Thoracic aorta (tissue), 2 donors: Measurements from ENCODE around the gene NOXRED1. TPM values are rescaled to one million over a fixed set of nuclear protein-coding genes. Genes with fewer than 3 reads are reported as not detected.

Source experiments
- ATAC-seq: fragments of 150-250 bp; one replicate; pipeline ENCODE4 v1.8.0; 2017; ENCODE audit warnings: low read depth; ENCODE audit not compliant: insufficient number of reproducible peaks, low FRiP score
- DNase-seq: peaks from one replicate; pipeline ENCODE4 v3.0.0-alpha.2; 2020; ENCODE audit warnings: low spot score
- H3K27ac ChIP-seq, 2 donors: fragments of 200-600 bp; sonication (generic); 1 replicate in 1 of 2; 2 replicates in 1 of 2; pipeline ENCODE4 v1.5.1; 2016; ENCODE audit warnings: mild to moderate bottlenecking in 2 of 2, moderate library complexity in 2 of 2
- H3K27me3 ChIP-seq: fragments of 200-600 bp; sonication (generic); replicated peaks from 2 replicates; pipeline ENCODE4 v1.6.0; 2016; ENCODE audit warnings: mild to moderate bottlenecking; ENCODE audit not compliant: insufficient read depth
- H3K36me3 ChIP-seq: fragments of 200-600 bp; sonication (generic); one replicate; pipeline ENCODE4 v1.5.1; 2016
- H3K4me1 ChIP-seq, 2 donors: fragments of 200-600 bp; sonication (generic); 1 replicate in 1 of 2; 2 replicates in 1 of 2; pipeline versions ENCODE4 v1.5.1 to v1.6.0; 2016; ENCODE audit warnings: low read depth in 2 of 2, mild to moderate bottlenecking in 1 of 2; ENCODE audit not compliant: control insufficient read depth in 1 of 2
- H3K4me3 ChIP-seq: fragments of 200-600 bp; sonication (generic); 2 replicates; pipeline ENCODE4 v1.5.1; 2016; ENCODE audit warnings: mild to moderate bottlenecking
- H3K9me3 ChIP-seq: fragments of 200-600 bp; sonication (generic); 2 replicates; pipeline ENCODE4 v1.5.1; 2016
- total RNA-seq, 2 donors: library from RNA; depleted of rRNA; stranded (reverse); fragments of >200 nt; gene quantifications; one replicate each; pipeline versions ENCODE4 v1.1.0 to v1.2.3, GENCODE V29; 2016
- TF ChIP-seq, protein P1 (sequence below): fragments of 200-600 bp; sonication (generic); IDR thresholded peaks from one replicate; pipeline ENCODE4 v1.5.1; 2019; ENCODE audit warnings: antibody characterized with exemption

Gene NOXRED1
- total RNA-seq, 2 donors from 2014 or later: 0.92 TPM; not detected in 1

DNA sequence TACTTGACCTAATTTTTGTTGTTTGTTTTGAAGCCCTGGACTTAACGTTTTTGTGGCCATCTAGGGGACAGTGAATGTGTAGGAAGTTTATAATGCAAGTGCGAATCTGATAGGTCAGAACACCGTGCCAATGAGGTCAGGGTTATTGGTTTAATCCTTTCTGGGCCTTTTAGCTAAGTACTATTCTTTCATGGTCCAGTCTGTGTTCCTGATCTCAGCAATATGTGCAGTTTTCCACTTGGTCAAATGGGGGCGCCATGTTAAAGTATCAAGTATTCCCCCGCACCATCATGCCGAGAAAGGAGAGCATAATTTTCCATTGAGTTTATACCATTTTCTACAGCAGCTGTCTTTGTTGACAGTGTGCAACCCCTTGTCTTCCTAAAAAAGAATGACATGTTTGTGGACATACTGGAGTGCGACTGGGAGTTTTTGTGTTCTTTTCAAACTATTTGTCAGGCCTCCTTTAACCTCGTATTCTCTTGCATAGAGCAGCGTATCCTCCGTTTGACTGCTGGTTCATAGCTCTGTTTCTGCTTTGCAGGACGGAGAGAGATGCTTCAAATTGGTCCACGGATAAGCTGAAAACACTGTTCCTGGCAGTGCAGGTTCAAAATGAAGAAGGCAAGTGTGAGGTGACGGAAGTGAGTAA is 35.9 kb upstream of the NOXRED1 start:
- peak overlapping the region; percentile 82 for H3K4me3 ChIP-seq
- DNase-seq: no peak

DNA sequence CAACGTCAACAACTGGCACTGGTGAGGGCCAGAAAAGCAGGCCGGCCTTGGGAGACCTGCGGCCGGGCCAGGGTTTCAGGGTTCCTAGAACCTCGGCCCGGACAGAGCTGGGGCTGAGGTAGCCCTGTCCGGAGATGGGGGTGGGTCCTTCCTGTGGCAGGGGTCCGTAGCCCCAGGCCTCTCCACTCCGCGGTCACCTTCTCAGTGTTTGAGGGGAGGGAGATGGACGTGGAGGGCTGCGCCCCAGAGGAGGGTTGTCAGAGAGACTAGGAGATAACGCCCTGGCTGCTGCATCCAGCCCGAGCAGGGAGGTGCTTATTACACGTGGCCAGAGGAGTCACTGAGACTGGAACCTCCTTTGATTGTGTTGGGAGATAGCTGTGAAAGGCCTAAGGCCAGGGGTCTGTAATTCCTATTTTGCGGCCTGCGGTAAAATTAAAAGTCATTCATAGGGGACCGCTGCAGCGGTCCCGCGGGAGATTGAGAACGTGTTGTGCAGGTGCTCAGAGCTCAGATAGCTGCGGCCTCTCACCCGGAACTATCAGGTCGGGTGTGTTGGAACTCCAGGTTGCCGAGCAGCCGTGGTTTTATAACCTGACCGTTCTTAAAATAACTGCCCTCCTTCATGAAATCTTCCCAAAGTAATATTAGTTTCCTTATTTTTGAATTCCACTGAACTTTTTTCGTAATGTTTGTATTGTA is 35.1 kb upstream of the NOXRED1 start:
- no peak for ATAC-seq
- Histone ChIP-seq H3K27me3 (no peaks in the 10 kb centered on the region), H3K9me3 (no peaks in the 10 kb centered on the region), H3K4me1 (peaks cover 7 to 30% of the 10 kb centered on the region in 2 donors), H3K27ac (peak overlapping the region; percentile 88 to 95), H3K36me3 (peaks cover 27% of the 10 kb centered on the region), H3K4me3 (peak overlapping the region; percentile 82)
- DNase-seq: no peak
- TF ChIP-seq, protein P1, sequence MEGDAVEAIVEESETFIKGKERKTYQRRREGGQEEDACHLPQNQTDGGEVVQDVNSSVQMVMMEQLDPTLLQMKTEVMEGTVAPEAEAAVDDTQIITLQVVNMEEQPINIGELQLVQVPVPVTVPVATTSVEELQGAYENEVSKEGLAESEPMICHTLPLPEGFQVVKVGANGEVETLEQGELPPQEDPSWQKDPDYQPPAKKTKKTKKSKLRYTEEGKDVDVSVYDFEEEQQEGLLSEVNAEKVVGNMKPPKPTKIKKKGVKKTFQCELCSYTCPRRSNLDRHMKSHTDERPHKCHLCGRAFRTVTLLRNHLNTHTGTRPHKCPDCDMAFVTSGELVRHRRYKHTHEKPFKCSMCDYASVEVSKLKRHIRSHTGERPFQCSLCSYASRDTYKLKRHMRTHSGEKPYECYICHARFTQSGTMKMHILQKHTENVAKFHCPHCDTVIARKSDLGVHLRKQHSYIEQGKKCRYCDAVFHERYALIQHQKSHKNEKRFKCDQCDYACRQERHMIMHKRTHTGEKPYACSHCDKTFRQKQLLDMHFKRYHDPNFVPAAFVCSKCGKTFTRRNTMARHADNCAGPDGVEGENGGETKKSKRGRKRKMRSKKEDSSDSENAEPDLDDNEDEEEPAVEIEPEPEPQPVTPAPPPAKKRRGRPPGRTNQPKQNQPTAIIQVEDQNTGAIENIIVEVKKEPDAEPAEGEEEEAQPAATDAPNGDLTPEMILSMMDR: no peak

More for the DNA sequence above, 35.9 kb upstream of the NOXRED1 start:
- Histone ChIP-seq H3K4me1 (peaks cover 7 to 30% of the 10 kb centered on the region in 2 donors), H3K36me3 (peaks cover 33% of the 10 kb centered on the region), H3K9me3 (no peaks in the 10 kb centered on the region), H3K27ac (no peak overlapping the region), H3K27me3 (no peaks in the 10 kb centered on the region)
- ATAC-seq: no peak
- TF ChIP-seq, protein P1: peak; percentile 33

DNA sequence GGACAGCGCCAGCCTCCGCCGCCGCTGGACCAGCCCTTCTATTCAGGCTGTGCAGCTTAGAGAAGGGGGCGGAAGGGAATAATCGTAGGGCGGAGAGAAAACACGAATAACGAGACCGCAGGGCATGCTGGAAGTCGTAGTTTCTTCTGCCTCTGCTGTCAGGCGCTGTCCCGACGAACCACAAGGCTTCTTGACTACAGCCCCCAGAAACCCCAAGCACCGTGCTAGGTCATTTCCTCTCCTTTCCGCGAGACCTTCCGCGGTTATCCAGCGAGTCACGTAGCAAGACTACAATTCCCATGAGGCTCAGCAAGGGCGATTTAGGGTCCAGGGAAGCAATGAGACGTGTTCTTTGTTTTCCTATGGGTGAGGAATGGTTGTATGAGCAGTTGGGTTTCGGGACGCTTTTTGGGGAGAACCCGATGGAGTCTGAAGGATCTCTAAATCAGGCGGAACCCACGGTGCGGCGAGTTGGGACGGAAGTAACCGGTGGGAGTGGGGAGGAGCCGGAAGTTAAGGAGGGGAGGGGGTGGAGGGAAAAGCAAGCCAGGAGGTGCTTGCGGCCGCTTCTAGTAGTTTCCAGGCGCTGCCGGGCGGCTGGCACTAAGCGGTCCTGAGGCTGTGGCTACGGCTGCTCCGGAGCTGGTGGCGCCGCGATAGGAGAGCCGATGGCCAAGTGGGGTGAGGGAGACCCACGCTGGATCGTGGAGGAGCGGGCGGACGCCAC is 34.4 kb upstream of the NOXRED1 start, which contains the start of the genes AHSA1 and VIPAS39:
Gene AHSA1 (plus strand): TSS at position 572 of the 727 bp plus-strand sequence. CDS start 97 bp downstream, at position 669.
Gene VIPAS39 (minus strand): TSS at position 80 of the 727 bp plus-strand sequence. CDS start 3,499 bp downstream, outside the sequence.
- no peaks in the 10 kb centered on the region for H3K27me3 ChIP-seq
- H3K4me1 ChIP-seq: peaks cover 7 to 30% of the 10 kb centered on the region in 2 donors
- peak; percentile 97 for ATAC-seq

DNA sequence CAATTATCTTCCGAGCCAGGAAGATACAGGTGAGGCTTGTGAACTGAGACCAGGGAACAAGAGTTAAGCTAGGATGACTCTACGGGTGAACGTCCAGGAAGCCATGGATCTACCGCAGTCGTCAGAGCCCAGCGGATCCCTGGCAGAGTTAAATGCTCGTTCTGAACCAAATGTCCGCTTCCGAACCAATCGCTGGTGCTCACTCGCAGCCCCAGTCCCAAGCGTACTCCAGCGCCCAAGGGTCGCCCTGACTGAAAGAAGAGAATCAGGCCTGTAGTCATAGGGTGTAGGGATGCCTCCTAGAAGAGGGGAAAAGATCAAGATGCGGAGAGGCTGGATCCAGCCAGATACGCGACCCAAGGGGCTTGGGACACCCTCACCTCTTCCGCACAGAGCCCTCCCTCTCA is 33.8 kb upstream of the NOXRED1 start:
- peak; percentile 24 for ATAC-seq

More for the DNA sequence above, 34.4 kb upstream of the NOXRED1 start, which contains the start of the genes AHSA1 and VIPAS39:
- TF ChIP-seq, protein P1: no peak
- Histone ChIP-seq H3K9me3 (no peaks in the 10 kb centered on the region), H3K36me3 (peaks cover 22% of the 10 kb centered on the region), H3K27ac (peak within 1 kb of the TSS; percentile 88 to 95), H3K4me3 (peak within 1 kb of the TSS; percentile 82)
- DNase-seq: peak; percentile 93

More for the DNA sequence above, 33.8 kb upstream of the NOXRED1 start:
- H3K4me3 ChIP-seq: peak overlapping the region; percentile 82
- H3K4me1 ChIP-seq: peaks cover 7 to 30% of the 10 kb centered on the region in 2 donors
- H3K27me3 ChIP-seq: no peaks in the 10 kb centered on the region
- H3K9me3 ChIP-seq: no peaks in the 10 kb centered on the region
- no peak for DNase-seq
- peaks cover 16% of the 10 kb centered on the region for H3K36me3 ChIP-seq
- TF ChIP-seq, protein P1: no peak
- H3K27ac ChIP-seq: peak overlapping the region; percentile 73 to 88
